HG02970 (cell line): ENCODE measurements around the gene ZBTB20.

Source experiments
- ATAC-seq: cut with Tn5 transposase; IDR thresholded peaks from one replicate; pipeline ENCODE4 v1.9.1; 2021; ENCODE audit warnings: mild to moderate bottlenecking, moderate library complexity, moderate number of reproducible peaks; ENCODE audit not compliant: unreplicated experiment, low FRiP score

ZBTB20 gene

DNA sequence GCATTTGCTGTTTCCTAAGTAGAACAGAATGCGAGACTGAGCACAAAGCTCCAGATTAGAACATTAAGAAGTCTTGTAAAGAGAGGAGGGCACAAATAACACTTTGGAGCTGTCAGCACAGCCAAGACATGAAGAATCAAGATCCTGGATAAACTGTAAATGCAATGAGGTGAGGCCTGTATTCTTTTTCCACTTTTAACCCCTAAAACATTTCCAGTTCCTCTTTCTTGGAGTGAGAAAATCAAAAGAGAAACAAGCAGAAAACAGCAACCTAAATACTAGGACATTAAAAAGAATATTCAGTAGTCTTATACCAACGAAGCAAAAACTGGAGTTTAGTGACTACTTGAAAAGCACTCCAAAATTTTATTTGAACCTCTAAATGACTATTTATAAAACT is 204.3 kb downstream of the ZBTB20 start:
- ATAC-seq: no peak

- ATAC-seq: no peak
These were observed 205.3 kb downstream of the ZBTB20 start for GRCh38 chr3:114941626-114942309.

- no peak for ATAC-seq
These were observed 207.2 kb downstream of the ZBTB20 start for GRCh38 chr3:114939920-114940319.

GRCh38 chr3:114933407-114933806 is 213.7 kb downstream of the ZBTB20 start:
- ATAC-seq: no peak

DNA sequence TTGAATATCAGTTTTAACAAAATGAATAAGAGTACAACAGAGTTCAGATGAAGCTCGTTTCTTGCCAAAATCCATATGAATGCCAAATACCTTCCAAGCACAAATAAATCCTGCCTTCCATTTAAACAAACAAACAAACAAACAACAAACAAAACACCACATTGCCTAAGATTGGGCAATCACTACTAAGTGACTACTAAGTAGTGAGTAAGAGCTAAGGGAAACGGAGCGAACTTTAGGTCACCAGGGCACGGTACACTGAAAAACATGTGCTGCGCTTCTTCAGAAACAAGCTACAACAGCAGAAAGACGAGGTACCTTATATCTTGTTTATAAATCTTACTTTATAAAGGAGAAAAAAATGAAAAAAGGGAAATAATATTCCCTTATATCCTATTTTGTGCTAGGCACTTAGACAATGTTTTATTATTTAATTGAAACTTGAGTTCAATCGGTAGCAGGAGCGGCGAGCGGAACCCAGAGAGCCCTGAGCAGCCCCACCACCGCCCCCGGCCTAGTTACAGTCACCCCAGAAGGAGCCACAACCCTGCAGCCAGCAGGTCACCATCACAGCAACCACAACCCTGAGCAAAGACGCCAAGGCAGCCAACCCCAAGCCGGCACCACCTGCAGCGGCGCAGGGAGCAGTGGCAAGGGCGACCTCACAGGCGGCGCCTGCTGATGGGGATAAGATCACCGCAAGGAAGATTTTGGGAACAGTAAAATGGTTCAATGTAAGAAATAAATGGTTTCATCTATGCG is 216.9 kb downstream of the ZBTB20 start:
- no peak for ATAC-seq

DNA sequence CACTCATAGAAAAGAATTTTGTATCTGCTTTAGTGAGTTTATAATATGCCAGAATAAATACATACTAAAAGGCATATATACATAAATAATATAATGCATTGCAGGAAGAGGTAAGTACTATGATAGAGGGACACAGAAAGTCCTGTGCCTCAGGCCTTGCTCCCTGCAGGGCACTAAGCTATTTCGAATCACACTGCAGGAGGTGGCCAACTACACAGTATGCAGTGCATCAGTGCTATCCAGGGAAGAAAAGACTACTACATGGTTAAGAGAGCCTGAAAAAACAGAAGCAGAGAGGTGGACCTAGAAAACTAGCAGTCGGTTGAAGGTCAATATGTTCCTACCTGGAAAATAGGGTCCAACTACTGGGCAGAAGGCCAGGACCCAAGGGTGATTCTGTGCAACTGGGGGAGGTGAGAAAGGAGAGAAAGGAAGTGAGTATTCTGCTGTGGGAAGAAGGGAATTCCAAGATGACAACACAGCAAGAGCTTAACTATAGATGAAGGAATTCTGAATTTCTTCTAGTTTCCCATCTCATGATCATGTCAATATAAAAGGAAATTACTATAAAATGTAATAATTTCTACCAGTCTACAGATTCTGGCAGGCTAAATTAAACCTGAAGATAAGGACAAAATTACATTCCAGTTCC is 218.0 kb downstream of the ZBTB20 start:
- no peak for ATAC-seq

DNA sequence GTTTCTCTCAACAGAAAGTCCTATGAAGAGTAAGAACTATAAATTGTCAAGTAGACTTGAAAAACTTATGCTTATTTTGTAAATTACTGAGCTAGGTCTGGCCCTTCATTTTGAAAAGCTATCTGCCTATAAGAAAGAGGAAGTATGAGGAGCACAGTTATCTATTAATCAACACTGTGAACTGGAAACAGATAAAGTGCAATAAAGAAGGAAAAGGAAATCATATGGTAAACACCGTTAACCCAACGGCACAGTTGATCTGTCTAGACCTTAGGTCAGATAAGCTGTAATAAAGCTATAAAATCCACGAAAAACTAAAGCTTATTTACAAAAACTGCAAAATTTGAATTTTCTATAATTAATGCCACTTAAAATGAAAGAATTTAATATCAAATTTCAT is 242.5 kb downstream of the ZBTB20 start:
- ATAC-seq: no peak

DNA sequence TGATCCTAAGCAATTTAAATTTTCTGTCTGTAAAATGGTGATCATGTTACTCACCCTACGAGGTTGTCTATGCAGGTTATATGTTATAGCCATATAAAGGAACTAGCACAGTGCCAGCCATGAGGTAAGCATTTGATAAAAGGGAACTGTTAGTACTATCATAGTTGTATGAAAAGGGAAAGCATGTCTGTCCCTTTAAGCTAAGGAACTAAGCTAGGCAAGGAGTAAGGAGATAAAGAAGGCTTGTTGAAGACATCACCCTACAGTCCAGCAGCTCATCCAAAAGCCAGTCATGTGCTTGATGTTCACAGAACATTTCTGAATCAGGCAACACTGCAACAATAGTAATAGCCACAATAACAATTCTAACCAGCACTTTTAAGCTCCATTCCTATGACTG is 243.9 kb downstream of the ZBTB20 start:
- peak; percentile 14 for ATAC-seq

DNA sequence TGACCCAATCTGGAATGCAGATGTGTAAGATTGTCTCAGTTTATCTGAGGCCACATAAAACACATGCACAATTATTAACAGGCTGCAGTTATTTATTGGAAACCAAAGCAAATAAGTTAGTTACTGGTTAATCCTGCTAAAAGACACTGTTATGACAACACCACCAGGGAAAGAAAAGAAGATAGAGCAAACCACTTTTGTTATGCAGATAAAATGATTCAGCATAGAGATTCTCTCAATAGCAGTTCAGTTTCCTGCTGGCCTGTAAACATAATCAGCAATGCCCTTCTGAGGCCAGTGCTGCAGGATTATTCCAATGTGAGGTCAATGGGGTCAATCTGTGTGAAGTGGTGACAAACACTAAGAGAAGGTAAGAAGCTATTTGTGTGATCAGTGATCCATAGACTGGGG is 244.4 kb downstream of the ZBTB20 start:
- ATAC-seq: peak; percentile 65

DNA sequence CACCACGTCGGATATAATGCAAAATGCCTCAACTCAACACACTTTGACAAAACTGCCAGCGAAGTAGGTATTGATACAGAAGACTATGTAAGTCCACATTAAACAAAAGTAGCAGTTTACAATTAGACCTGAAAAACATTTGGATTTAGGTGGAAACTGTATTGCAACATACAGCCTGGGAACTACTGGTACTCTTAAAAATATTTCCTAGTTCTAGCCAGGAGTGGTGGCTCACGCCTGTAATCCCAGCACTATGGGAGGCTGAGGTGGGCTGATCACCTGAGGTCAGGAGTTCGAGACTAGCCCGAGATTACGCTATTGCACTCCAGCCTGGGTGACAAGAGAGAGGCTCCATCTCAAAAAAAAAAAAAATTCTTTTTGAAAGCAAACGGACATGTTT is 246.2 kb downstream of the ZBTB20 start:
- ATAC-seq: no peak

DNA sequence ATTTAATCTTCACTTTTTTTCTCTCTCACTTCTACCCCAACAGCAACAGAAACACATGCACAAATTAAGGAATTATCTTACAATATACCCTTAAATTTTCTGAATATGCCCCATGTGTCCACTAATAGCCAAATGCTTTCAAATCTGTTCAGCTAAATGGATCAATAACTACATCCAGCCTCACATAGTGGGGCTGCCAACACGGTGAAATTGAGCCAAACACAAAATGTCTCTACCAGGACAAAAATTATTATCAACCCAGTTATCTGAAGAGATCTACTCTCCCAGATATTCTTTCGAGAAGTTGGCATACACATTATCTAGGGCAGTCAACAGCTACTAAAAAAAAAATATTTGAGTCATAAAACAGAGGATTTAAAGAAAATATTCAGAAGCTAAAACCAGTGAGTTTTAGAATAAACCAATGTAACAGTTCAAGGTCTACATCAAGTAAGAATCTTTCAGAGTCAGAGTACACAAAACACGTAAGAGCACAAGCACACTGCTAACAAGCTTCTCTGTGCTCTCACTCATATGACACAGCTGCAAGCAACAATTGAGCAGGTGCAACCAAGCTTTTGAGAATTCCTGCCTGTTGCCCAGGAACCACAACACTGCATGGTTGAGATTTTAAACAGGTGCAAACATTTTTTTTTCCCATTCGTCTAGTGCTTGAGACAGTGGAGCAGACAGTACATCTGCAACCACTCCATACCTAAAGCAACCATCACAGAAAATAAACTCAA is 247.7 kb downstream of the ZBTB20 start:
- ATAC-seq: no peak

- ATAC-seq: no peak
These were observed 250.1 kb downstream of the ZBTB20 start for GRCh38 chr3:114896978-114897377.

- no peak for ATAC-seq
These were observed 253.7 kb downstream of the ZBTB20 start for GRCh38 chr3:114893361-114893760.

GRCh38 chr3:114892880-114893279 is 254.2 kb downstream of the ZBTB20 start:
- no peak for ATAC-seq

DNA sequence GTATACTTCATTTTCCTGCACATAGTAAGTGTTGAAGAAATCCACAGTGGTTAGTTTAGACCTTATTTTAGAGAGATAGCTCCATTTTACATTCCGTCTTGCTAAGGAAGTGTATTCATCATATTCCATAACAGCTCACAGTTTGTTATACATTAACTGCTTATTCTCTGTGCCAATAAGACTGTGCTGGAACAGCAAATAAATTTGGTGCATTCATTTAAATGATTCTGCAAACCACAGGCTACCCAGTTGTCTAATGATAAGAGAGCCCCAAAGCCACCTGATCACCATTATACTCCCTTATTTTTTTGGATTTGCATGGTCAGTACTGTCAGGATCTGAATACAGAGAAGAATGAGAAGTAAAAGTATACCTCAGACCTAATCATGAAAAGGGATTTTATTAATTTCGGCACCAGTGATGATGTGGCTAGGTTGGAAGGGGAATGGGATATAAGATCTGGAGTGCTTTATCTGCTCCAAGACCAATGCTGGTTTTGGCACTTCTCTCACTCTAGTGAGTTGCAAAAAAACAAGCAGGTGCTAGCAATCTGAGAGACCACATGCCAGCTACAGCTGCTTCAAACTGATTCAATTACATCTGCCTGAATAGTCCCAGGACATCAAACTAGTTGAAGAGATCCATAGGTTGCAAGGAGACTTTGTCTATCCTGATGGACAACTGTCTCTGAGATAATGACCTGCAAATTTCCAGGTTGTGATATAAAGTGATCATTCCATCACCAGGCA is 254.8 kb downstream of the ZBTB20 start:
- no peak for ATAC-seq

GRCh38 chr3:114887806-114888205 is 259.3 kb downstream of the ZBTB20 start:
- no peak for ATAC-seq

- no peak for ATAC-seq
These were observed 260.2 kb downstream of the ZBTB20 start for GRCh38 chr3:114886905-114887304.

GRCh38 chr3:114884213-114884923 is 262.7 kb downstream of the ZBTB20 start:
- ATAC-seq: no peak

DNA sequence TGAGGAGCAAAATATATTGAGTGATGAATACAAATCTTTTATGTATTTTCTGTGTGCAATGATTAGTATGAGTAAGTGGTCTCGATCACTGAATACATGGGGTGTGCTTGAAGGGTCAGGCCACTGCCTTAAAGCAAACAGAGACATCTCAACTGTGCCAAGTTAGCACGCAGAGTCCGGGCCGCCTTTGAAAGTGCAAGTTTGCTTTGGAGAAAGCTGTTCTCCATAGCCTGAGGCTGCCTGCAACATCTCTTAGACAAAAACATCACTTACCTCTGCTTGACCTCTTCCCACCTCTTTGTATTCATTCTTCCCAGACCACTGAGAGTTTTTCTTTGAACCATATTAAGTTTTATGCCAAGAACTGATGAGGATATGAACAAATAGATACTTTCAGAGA is 267.0 kb downstream of the ZBTB20 start:
- no peak for ATAC-seq
